CD4-positive, alpha-beta T cell treated with Interleukin-4 for 1 hour (primary cell): Measurements from ENCODE around the gene ABCD1.

ENCODE experiments used
- DNase-seq, 2 donors: peaks; one replicate each; pipeline ENCODE4 v3.0.0-alpha.2; 2020 to 2022

Gene ABCD1

GRCh38 chrX:153763989-153764755 is 39.5 kb downstream of the ABCD1 start, which contains the start of gene PLXNB3:
Gene PLXNB3 (plus strand): TSS chrX:153764249. CDS start chrX:153765536, 1,287 bp downstream.
- peak; percentile 73 to 74 for DNase-seq

GRCh38 chrX:153764786-153765137 is 40.1 kb downstream of the ABCD1 start:
- DNase-seq, result no peak

- no peak for DNase-seq
Observed at GRCh38 chrX:153765138-153766079, 40.8 kb downstream of the ABCD1 start.

- DNase-seq, result no peak
Observed at GRCh38 chrX:153766098-153766817, 41.6 kb downstream of the ABCD1 start.

GRCh38 chrX:153766871-153767673 is 42.4 kb downstream of the ABCD1 start:
- DNase-seq, result no peak

- no peak for DNase-seq
Observed at GRCh38 chrX:153767674-153768055, 43.0 kb downstream of the ABCD1 start.

- DNase-seq, result no peak
Observed at GRCh38 chrX:153768311-153769157, 43.9 kb downstream of the ABCD1 start.

GRCh38 chrX:153769158-153769864 is 44.7 kb downstream of the ABCD1 start:
- DNase-seq, result no peak

- DNase-seq, result no peak
Observed at GRCh38 chrX:153769865-153770600, 45.4 kb downstream of the ABCD1 start.

- DNase-seq, result no peak
Observed at GRCh38 chrX:153770601-153771414, 46.2 kb downstream of the ABCD1 start.

GRCh38 chrX:153771415-153772315 is 47.0 kb downstream of the ABCD1 start:
- DNase-seq, result no peak

GRCh38 chrX:153772316-153773217 is 47.9 kb downstream of the ABCD1 start:
- DNase-seq, result no peak

GRCh38 chrX:153773218-153773611 is 48.6 kb downstream of the ABCD1 start:
- DNase-seq, result no peak

GRCh38 chrX:153773741-153774575 is 49.3 kb downstream of the ABCD1 start:
- no peak for DNase-seq

- no peak for DNase-seq
Observed at GRCh38 chrX:153774576-153775292, 50.1 kb downstream of the ABCD1 start.
